CD4-positive, alpha-beta T cell treated with Interleukin-4 for 4 hours (primary cell): Measurements from ENCODE around the gene EPHB1.
"Not testable (repeated sequence)": the region's sequence is repeated elsewhere in the genome, so short reads cannot be mapped to it uniquely, and the experiment has no call there.

Experiments
- DNase-seq: peaks from one replicate; pipeline ENCODE4 v3.0.0-alpha.2; 2020

The EPHB1 gene

GRCh38 chr3:135056733-135057310, 261.8 kb downstream of the EPHB1 start:
- DNase-seq, result no peak

GRCh38 chr3:135057996-135058395, 262.9 kb downstream of the EPHB1 start:
- DNase-seq, result no peak

GRCh38 chr3:135059580-135059979, 264.5 kb downstream of the EPHB1 start:
- no peak for DNase-seq

- DNase-seq, result not testable (repeated sequence)
Measured at GRCh38 chr3:135066844-135067727, 272.0 kb downstream of the EPHB1 start.

- no peak for DNase-seq
Measured at GRCh38 chr3:135068011-135068410, 273.0 kb downstream of the EPHB1 start.

- DNase-seq, result no peak
Measured at GRCh38 chr3:135069406-135069805, 274.3 kb downstream of the EPHB1 start.

GRCh38 chr3:135071483-135071882, 276.4 kb downstream of the EPHB1 start:
- DNase-seq, result no peak

- no peak for DNase-seq
Measured at GRCh38 chr3:135072431-135072830, 277.4 kb downstream of the EPHB1 start.

GRCh38 chr3:135075157-135075556, 280.1 kb downstream of the EPHB1 start:
- no peak for DNase-seq

GRCh38 chr3:135076341-135076740, 281.3 kb downstream of the EPHB1 start:
- DNase-seq, result no peak

- no peak for DNase-seq
Measured at GRCh38 chr3:135077186-135077585, 282.1 kb downstream of the EPHB1 start.

GRCh38 chr3:135078283-135078682, 283.2 kb downstream of the EPHB1 start:
- DNase-seq, result no peak

- no peak for DNase-seq
Measured at GRCh38 chr3:135079095-135079494, 284.0 kb downstream of the EPHB1 start.

GRCh38 chr3:135081451-135081850, 286.4 kb downstream of the EPHB1 start:
- DNase-seq, result no peak

- no peak for DNase-seq
Measured at GRCh38 chr3:135081856-135082434, 286.9 kb downstream of the EPHB1 start.

GRCh38 chr3:135082706-135083105, 287.6 kb downstream of the EPHB1 start:
- DNase-seq, result no peak

GRCh38 chr3:135083179-135083578, 288.1 kb downstream of the EPHB1 start:
- DNase-seq, result no peak

GRCh38 chr3:135083756-135084155, 288.7 kb downstream of the EPHB1 start:
- no peak for DNase-seq

GRCh38 chr3:135084405-135084804, 289.3 kb downstream of the EPHB1 start:
- no peak for DNase-seq

- no peak for DNase-seq
Measured at GRCh38 chr3:135084976-135085375, 289.9 kb downstream of the EPHB1 start.

GRCh38 chr3:135085652-135086436, 290.8 kb downstream of the EPHB1 start:
- no peak for DNase-seq

- DNase-seq, result no peak
Measured at GRCh38 chr3:135087782-135088181, 292.7 kb downstream of the EPHB1 start.

GRCh38 chr3:135089451-135089850, 294.4 kb downstream of the EPHB1 start:
- no peak for DNase-seq
